DMS53 treated with DMSO at 0.1 percent for 48 hours (cell line): ENCODE results near the gene MYCBP2.
"Not testable (repeated sequence)": the region's sequence is repeated elsewhere in the genome, so short reads cannot be mapped to it uniquely, and the experiment has no call there.

Experiments
- DNase-seq: peaks from one replicate; lab custom pipeline; 2025; ENCODE audit not compliant: unreplicated experiment; lab: John Stamatoyannopoulos, UW

The MYCBP2 gene

DNA sequence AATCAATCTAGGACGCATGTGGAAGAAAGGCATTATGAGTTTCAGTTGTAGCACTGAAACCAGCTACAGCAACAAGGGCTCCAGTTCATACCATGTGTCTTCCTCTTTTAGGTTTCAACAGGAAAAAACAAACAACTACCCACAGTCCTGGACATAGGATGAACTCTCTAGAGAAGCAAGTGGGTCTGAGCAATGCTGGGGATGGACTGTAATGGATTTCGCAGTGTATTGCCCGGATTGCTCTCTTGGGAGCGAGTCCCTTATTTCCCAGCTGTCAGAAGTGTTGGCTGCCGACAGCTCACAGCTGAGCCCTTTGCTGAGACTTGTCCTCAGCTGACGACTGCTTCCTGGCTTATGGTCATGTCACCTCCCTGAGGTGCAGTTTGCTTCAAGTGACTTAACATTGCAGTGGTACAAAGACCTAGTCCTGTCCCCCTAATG is 12.1 kb upstream of the MYCBP2 start:
- no peak for DNase-seq

- no peak for DNase-seq
Measured at GRCh38 chr13:77338329-77338728, 11.4 kb upstream of the MYCBP2 start.

DNA sequence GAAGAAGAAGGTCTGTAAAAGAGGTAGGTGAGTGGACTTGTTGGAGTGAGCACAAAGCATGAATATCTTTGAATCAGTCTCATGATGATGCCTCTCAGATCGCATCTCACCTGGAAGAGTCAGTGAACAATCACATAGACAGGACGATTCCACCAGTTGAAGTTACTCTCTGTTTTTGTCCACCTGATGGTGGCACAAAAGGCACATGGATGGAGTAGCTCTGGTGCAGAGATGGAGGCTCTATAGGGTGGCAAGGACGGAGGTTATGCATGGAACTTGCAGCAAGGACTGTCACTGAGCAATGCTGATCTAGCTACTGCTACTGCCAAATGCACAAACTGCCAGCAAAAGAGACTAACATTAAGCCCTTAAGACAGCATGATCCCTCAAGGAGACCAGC is 10.3 kb upstream of the MYCBP2 start:
- DNase-seq = no peak

DNA sequence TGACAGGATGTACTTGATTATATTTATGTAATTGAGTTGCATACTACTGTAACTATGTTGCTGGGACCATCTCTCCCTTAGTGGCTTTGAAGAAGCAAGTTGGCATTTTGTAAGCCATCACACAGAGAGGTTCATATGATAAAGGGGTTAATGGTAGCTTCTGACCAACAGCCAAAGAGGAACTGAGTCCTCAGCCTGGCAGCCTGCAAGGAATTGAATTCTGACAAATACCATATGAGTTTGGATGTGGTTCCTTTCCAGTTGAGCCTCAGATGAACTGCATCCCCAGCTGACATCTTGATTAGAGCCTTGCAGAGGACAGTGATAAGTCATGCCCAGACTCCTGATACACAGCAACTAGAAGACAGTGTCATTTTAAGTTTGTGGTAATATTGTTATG is 8.6 kb upstream of the MYCBP2 start:
- DNase-seq = no peak

GRCh38 chr13:77333594-77333993 is 6.7 kb upstream of the MYCBP2 start:
- no peak for DNase-seq

DNA sequence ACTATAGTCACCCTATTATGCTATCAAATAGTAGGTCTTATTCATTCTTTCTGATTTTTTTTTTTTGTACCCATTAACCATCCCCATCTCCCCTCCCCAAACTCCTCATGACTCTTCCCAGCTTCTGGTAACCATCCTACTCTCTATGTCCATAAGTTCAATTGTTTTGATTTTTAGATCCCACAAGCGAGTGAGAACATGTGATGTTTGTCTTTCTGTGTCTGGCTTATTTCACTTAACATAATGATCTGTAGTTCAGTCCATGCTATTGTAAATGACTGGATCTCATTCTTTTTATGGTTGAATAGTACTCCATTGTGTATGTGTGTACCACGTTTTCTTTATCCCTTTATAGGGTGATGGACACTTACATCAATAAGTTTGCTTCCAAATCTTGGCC is 4.5 kb upstream of the MYCBP2 start:
- no peak for DNase-seq

- DNase-seq = no peak
Measured at GRCh38 chr13:77329911-77330584, 3.2 kb upstream of the MYCBP2 start.

- DNase-seq = peak; percentile 54
Measured at GRCh38 chr13:77329133-77329910, 2.4 kb upstream of the MYCBP2 start.

- DNase-seq = no peak
Measured at GRCh38 chr13:77328819-77329132, 1.9 kb upstream of the MYCBP2 start.

DNA sequence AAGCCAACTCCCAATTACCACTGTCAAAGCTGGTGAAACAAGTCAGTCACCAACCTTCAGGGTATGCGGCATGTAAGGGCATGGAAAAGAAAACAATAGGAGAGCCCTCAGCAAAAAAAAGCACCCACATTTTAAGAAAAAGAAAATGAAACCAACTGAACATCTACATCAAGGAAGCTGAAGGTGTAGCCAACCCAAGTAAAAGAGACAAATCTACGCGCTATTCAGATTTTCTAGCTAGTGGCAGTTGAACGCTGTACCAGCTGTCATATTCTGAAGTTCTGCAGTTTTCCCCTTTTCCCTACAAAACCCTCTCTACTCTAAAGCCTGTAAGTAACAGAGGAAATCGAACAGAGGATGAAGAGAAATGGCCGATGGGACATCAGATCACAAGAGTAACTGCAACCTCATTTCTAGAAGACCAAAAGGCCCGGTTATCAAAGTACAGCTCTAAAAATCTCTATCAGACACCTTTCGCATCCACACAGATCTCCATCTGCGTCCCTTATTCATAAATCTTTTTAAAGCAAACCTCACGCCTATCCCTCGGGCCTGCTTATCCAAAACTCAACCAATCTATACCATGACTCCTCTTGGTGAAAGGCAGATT is 1.4 kb downstream of the MYCBP2 start:
- DNase-seq = no peak

GRCh38 chr13:77323858-77324257 is 3.0 kb downstream of the MYCBP2 start:
- DNase-seq = no peak

- DNase-seq = no peak
Measured at GRCh38 chr13:77319536-77319935, 7.4 kb downstream of the MYCBP2 start.

GRCh38 chr13:77318741-77319140 is 8.2 kb downstream of the MYCBP2 start:
- DNase-seq = no peak

GRCh38 chr13:77316430-77316829 is 10.5 kb downstream of the MYCBP2 start:
- DNase-seq = no peak

- DNase-seq = not testable (repeated sequence)
Measured at GRCh38 chr13:77315509-77315908, 11.4 kb downstream of the MYCBP2 start.

DNA sequence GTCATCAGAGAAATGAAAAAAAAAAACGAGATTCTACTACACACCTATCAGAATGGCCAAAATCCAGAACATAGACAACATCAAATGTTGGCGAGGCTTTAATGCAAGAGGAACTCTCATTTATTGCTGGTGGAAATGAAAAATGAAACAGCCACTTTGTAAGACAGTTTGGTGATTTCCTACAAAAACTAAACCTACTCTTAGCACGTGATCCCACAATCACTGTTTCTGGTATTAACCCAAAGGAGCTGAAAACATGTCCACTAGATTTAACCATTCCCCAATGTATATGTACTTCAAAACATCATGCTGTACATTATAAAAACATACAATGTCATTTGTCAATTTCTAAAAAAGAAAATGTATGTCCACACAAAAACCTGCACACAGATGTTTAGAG is 13.0 kb downstream of the MYCBP2 start:
- no peak for DNase-seq

DNA sequence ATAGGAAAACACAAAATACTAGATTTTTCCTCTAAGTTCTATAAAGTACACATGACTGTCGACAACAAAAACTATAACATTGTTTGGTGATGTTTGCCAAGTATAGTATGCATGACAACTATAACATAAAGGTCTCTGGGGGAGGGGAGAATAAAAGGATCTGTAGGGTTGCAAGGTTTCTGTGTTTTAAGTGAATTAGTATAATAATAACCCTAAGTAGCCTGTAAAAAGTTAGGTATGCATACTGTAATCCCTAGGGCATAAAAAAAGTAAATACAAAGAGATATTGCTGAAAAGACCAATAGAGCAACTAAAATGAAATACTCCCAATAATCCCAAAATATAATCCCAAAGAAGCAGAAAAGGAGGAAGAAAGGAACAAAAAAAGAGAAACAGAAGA is 14.6 kb downstream of the MYCBP2 start:
- no peak for DNase-seq

DNA sequence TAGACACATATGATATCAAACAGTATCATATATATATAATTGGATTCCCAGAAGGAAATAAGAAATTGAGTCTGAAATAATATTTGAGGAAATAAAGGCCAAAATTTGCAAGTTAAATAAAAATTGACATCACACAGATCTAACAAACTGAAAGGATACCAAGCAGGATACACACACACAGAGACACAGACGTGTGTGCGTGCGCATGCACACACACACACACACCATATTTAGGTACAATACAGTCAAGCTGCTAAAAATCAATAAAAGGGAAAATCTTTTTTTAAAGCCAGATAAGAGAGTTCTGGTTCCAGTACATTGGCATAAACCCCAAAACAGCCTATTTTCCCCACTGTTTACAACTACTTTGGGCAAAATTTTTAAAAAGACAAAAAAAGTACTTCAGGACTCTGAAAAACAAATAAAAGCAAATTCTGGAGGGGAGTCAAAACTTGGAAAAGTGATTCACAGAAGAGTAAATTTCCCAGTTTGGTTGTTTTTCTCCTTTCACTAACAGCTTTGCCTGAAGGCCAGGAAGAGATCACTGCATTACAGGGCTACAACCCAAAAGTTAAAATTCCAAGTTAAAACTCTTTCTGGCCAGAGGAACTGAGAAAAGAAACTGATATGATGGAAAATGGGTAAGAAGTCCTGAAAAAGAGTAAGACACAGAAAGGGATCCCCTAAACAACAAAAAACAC is 16.2 kb downstream of the MYCBP2 start:
- DNase-seq = no peak

DNA sequence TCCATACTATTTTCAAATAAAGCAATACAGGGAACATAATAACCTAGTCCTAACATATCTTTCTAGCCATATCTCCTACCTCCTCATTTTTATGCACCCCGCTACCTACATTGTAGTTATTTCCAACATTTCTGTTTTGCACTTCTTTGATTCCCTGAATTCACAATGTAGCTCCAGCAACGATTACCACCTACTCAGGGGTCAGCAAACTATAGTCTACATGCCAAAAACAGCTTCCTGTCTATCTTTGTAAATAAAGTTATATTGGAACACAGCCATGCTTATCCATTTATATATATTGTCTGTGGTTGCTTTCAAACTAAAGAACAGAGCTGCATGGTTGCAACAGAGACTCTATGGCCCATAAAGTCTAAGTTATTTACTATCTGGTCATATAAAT is 16.7 kb downstream of the MYCBP2 start:
- DNase-seq = no peak

DNA sequence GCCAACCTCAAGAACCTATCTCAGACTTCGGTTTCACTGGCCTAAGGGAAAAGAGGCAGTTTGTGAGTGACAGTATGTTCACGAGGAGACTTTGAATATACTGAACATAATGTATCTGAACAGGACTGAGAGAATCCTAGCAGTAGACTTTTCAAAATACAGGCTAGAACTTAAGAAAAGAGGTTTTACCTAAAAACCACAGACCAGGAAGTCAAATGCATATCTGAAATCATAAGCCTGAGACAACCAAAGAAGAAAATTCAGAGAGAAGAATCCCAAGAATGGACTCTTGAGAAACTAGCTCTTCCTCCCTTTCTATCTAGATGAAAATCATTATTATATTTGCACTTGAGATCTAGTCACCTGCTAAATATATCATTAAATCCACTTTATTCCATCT is 17.6 kb downstream of the MYCBP2 start:
- DNase-seq = no peak

DNA sequence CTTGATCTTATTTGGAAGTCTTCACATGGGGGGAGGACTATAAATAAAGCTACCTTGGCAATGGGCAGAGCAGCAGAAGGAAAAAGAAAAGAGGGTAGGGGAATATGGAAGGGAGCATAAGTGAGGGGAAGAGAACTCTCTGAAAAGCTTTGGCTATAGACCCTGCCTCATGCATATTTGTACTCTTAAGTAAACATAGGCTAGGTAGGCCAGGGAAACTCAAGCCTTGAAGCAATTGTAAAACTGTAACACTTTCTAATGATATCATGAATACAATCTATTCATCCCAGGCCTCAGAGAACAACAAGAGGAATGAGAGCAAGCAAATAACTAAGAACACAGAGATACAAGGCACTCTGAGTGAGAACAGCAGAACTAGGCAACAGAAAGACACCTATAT is 20.4 kb downstream of the MYCBP2 start:
- DNase-seq = no peak

DNA sequence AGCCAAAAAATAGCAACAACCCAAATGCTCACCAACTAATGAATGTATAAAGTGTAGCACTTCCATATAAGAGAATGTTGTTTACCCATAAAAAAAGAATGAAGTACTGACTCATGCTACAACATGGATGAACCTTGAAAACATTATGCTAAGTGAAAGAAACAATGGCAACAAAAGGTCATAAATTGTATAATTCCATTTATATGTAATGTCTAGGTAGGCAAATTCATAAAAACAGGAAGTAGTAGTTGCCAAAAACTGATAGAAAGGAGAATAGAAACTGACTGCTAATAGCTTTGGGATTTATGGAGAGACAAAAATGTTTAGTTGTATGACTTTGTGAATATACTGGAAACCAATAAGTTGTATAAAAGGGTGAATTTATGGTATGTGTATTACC is 21.6 kb downstream of the MYCBP2 start:
- no peak for DNase-seq
